ENCODE measurements around the gene CACFD1.
"Not testable (repeated sequence)": the region's sequence is repeated elsewhere in the genome, so short reads cannot be mapped to it uniquely, and the experiment has no call there.

CACFD1 gene

GRCh38 chr9:133441571-133441970, 18.2 kb upstream of the CACFD1 start:
- TF ChIP-seq CTCF (IDR thresholded peaks at IDR 0.05) (no peak), ZFX (IDR thresholded peaks at IDR 0.05; ENCODE audit: borderline replicate concordance) (no peak)
- H3K27ac ChIP-seq: no peak overlapping the region

- no peak for TF ChIP-seq ZFX (IDR thresholded peaks at IDR 0.05; ENCODE audit: borderline replicate concordance)
- H3K27ac ChIP-seq: no peak overlapping the region
These were observed 16.5 kb upstream of the CACFD1 start for GRCh38 chr9:133443248-133443647.

GRCh38 chr9:133443982-133444381, 15.8 kb upstream of the CACFD1 start:
- no peak for TF ChIP-seq CTCF (IDR thresholded peaks at IDR 0.05)
- TF ChIP-seq ZFX (IDR thresholded peaks at IDR 0.05; ENCODE audit: borderline replicate concordance): no peak
- no peak overlapping the region for H3K27ac ChIP-seq

- no peak overlapping the region for H3K27ac ChIP-seq
- no peak for TF ChIP-seq ZFX (IDR thresholded peaks at IDR 0.05; ENCODE audit: borderline replicate concordance)
These were observed 14.3 kb upstream of the CACFD1 start for GRCh38 chr9:133445293-133445969.

- TF ChIP-seq CTCF (IDR thresholded peaks at IDR 0.05) (no peak), ZFX (IDR thresholded peaks at IDR 0.05; ENCODE audit: borderline replicate concordance) (no peak)
- no peak overlapping the region for H3K27ac ChIP-seq
These were observed 11.2 kb upstream of the CACFD1 start for GRCh38 chr9:133448487-133448972.

GRCh38 chr9:133449760-133450159, 10.0 kb upstream of the CACFD1 start:
- no peak overlapping the region for H3K27ac ChIP-seq
- TF ChIP-seq ZFX (IDR thresholded peaks at IDR 0.05; ENCODE audit: borderline replicate concordance): no peak
- TF ChIP-seq CTCF (IDR thresholded peaks at IDR 0.05): no peak

GRCh38 chr9:133451865-133452264, 7.9 kb upstream of the CACFD1 start:
- not testable (repeated sequence) for H3K27ac ChIP-seq

- H3K27ac ChIP-seq: no peak overlapping the region
- no peak for TF ChIP-seq ZFX (IDR thresholded peaks at IDR 0.05; ENCODE audit: borderline replicate concordance)
These were observed 7.2 kb upstream of the CACFD1 start for GRCh38 chr9:133452562-133452961.

- TF ChIP-seq ZFX (IDR thresholded peaks at IDR 0.05; ENCODE audit: borderline replicate concordance) (no peak), CTCF (IDR thresholded peaks at IDR 0.05) (no peak)
These were observed 6.1 kb upstream of the CACFD1 start for GRCh38 chr9:133453651-133454050.

More at GRCh38 chr9:133453651-133454050, 6.1 kb upstream of the CACFD1 start:
- no peak overlapping the region for H3K27ac ChIP-seq
